ENCODE results near the gene RBM27. TPM values are rescaled to one million over a fixed set of nuclear protein-coding genes. Genes with fewer than 3 reads are reported as not detected.

Gene RBM27
- total RNA-seq, result 37.2 and 43.9 TPM in 2 replicates

GRCh38 chr5:146203011-146203871, at the start of gene RBM27:
Gene RBM27 (plus strand): TSS chr5:146203605. CDS start chr5:146203766, 161 bp downstream.

Small RNA genes within 50 kb of the gene (small RNA-seq; reads per million reads assigned to genes)
- not detected for gene RNU7-180P

Other genes with a start within 250 kb of the RBM27 start
- gene PLAC8L1, start 98.0 kb upstream of the RBM27 start, total RNA-seq, result not detected in 2 replicates
- 182 and 213 TPM in 2 replicates for gene LARS1, start 21.0 kb upstream of the RBM27 start, total RNA-seq
- gene POU4F3, start 135.2 kb downstream of the RBM27 start, total RNA-seq, result 0.07 TPM in 1 of 2 replicates, not detected in the other
- gene TCERG1, start 243.7 kb downstream of the RBM27 start, total RNA-seq, result 124 and 132 TPM in 2 replicates